Effector memory CD8-positive, alpha-beta T cell (primary cell): ENCODE measurements around the gene CDYL.
A peak's percentile ranks its signal among the peaks of the same experiment; 100 is the strongest.
"Not testable (repeated sequence)": the region's sequence is repeated elsewhere in the genome, so short reads cannot be mapped to it uniquely, and the experiment has no call there.

Experiments used
- ATAC-seq: fragments of 150-1000 bp; cut with Tn5 transposase; replicated peaks from 2 replicates; pipeline ENCODE4 v1.10.0; 2021; ENCODE audit warnings: mild to moderate bottlenecking, moderate library complexity
- DNase-seq, 3 experiments: peaks; one replicate each; pipeline ENCODE4 v3.0.0; 2021
- H3K27ac Mint-ChIP-seq, 2 donors: one replicate each; pipeline ENCODE4 v1.8.0; 2022; ENCODE audit warnings: mild to moderate bottlenecking in 2 of 2, mixed read lengths in 2 of 2, moderate library complexity in 2 of 2
- H3K27me3 Mint-ChIP-seq, 2 donors: one replicate each; pipeline ENCODE4 v1.8.0; 2022; ENCODE audit warnings: mixed read lengths in 2 of 2
- H3K36me3 Mint-ChIP-seq: one replicate; pipeline ENCODE4 v1.8.0; 2022; ENCODE audit warnings: mild to moderate bottlenecking, moderate library complexity, mixed read lengths; ENCODE audit not compliant: insufficient read depth
- H3K4me1 Mint-ChIP-seq, 2 donors: one replicate each; pipeline ENCODE4 v1.8.0; 2022; ENCODE audit warnings: low read depth in 2 of 2, mixed read lengths in 2 of 2
- H3K4me3 Mint-ChIP-seq, 2 donors: one replicate each; pipeline ENCODE4 v1.8.0; 2022; ENCODE audit warnings: mild to moderate bottlenecking in 2 of 2, mixed read lengths in 2 of 2, moderate library complexity in 2 of 2
- H3K9me3 Mint-ChIP-seq, 2 donors: one replicate each; pipeline ENCODE4 v1.8.0; 2022; ENCODE audit warnings: mixed read lengths in 2 of 2

The CDYL gene

GRCh38 chr6:4848382-4849068 lies 72.3 kb downstream of the CDYL start:
- Mint-ChIP-seq H3K27me3 (no peaks in the 10 kb centered on the region), H3K4me1 (peaks cover 42 to 63% of the 10 kb centered on the region in 2 donors), H3K9me3 (peaks cover 0 to 6% of the 10 kb centered on the region in 2 donors), H3K4me3 (no peak overlapping the region), H3K36me3 (no peaks in the 10 kb centered on the region), H3K27ac (peak overlapping the region in 1 of 2 donors; percentile 22)
- DNase-seq (no peak), ATAC-seq (no peak)

GRCh38 chr6:4849226-4850022 lies 73.2 kb downstream of the CDYL start:
- DNase-seq = no peak

GRCh38 chr6:4851035-4851434 lies 74.8 kb downstream of the CDYL start:
- Mint-ChIP-seq H3K27me3 (no peaks in the 10 kb centered on the region), H3K4me3 (no peak overlapping the region), H3K4me1 (peaks cover 49 to 65% of the 10 kb centered on the region in 2 donors), H3K9me3 (no peaks in the 10 kb centered on the region), H3K36me3 (peaks cover 2% of the 10 kb centered on the region), H3K27ac (no peak overlapping the region)
- DNase-seq = no peak
- no peak for ATAC-seq

More at GRCh38 chr6:4849226-4850022, 73.2 kb downstream of the CDYL start:
- Mint-ChIP-seq H3K4me3 (no peak overlapping the region), H3K27me3 (no peaks in the 10 kb centered on the region), H3K4me1 (peaks cover 45 to 63% of the 10 kb centered on the region in 2 donors), H3K9me3 (no peaks in the 10 kb centered on the region), H3K27ac (peak overlapping the region; percentile 22 to 53), H3K36me3 (no peaks in the 10 kb centered on the region)
- ATAC-seq = no peak

GRCh38 chr6:4852186-4852585 lies 76.0 kb downstream of the CDYL start:
- not testable (repeated sequence) for H3K36me3 Mint-ChIP-seq, H3K27me3 Mint-ChIP-seq, H3K4me3 Mint-ChIP-seq, H3K9me3 Mint-ChIP-seq, ATAC-seq, DNase-seq
- Mint-ChIP-seq H3K4me1 (peaks cover 51 to 70% of the 10 kb centered on the region in 2 donors), H3K27ac (peak overlapping the region; percentile 33 to 55)

GRCh38 chr6:4852938-4853337 lies 76.7 kb downstream of the CDYL start:
- ATAC-seq = no peak
- DNase-seq = no peak
- Mint-ChIP-seq H3K9me3 (no peaks in the 10 kb centered on the region), H3K4me3 (no peak overlapping the region), H3K36me3 (peaks cover 3% of the 10 kb centered on the region), H3K4me1 (peaks cover 46 to 73% of the 10 kb centered on the region in 2 donors), H3K27me3 (no peaks in the 10 kb centered on the region), H3K27ac (peak overlapping the region in 1 of 2 donors; percentile 55)

GRCh38 chr6:4853349-4853748 lies 77.1 kb downstream of the CDYL start:
- Mint-ChIP-seq H3K4me3 (no peak overlapping the region), H3K27ac (no peak overlapping the region), H3K36me3 (peaks cover 3% of the 10 kb centered on the region), H3K9me3 (no peaks in the 10 kb centered on the region), H3K4me1 (peaks cover 45 to 74% of the 10 kb centered on the region in 2 donors), H3K27me3 (no peaks in the 10 kb centered on the region)
- no peak for DNase-seq
- no peak for ATAC-seq

GRCh38 chr6:4853782-4854511 lies 77.7 kb downstream of the CDYL start:
- no peaks in the 10 kb centered on the region for H3K9me3 Mint-ChIP-seq
- H3K4me1 Mint-ChIP-seq = peaks cover 48 to 74% of the 10 kb centered on the region in 2 donors
- H3K27me3 Mint-ChIP-seq = no peaks in the 10 kb centered on the region
- no peak for ATAC-seq
- H3K4me3 Mint-ChIP-seq = peak overlapping the region in 1 of 2 donors; percentile 23
- no peak for DNase-seq
- peak overlapping the region in 1 of 2 donors; percentile 10 for H3K27ac Mint-ChIP-seq
- H3K36me3 Mint-ChIP-seq = peaks cover 3% of the 10 kb centered on the region

GRCh38 chr6:4856785-4857184 lies 80.6 kb downstream of the CDYL start:
- Mint-ChIP-seq H3K9me3 (no peaks in the 10 kb centered on the region), H3K4me1 (peaks cover 48 to 75% of the 10 kb centered on the region in 2 donors), H3K27me3 (no peaks in the 10 kb centered on the region), H3K36me3 (peaks cover 3% of the 10 kb centered on the region), H3K27ac (peak overlapping the region in 1 of 2 donors; percentile 9), H3K4me3 (no peak overlapping the region)
- DNase-seq (no peak), ATAC-seq (no peak)

GRCh38 chr6:4858194-4859015 lies 82.2 kb downstream of the CDYL start:
- DNase-seq (no peak), ATAC-seq (no peak)
- no peaks in the 10 kb centered on the region for H3K9me3 Mint-ChIP-seq
- H3K4me1 Mint-ChIP-seq = peaks cover 40 to 66% of the 10 kb centered on the region in 2 donors
- no peaks in the 10 kb centered on the region for H3K27me3 Mint-ChIP-seq
- no peak overlapping the region for H3K4me3 Mint-ChIP-seq
- H3K36me3 Mint-ChIP-seq = peaks cover 3% of the 10 kb centered on the region
- no peak overlapping the region for H3K27ac Mint-ChIP-seq

GRCh38 chr6:4860387-4860786 lies 84.2 kb downstream of the CDYL start:
- Mint-ChIP-seq H3K36me3 (peaks cover 3% of the 10 kb centered on the region), H3K27ac (no peak overlapping the region), H3K4me3 (no peak overlapping the region)

GRCh38 chr6:4861564-4861963 lies 85.4 kb downstream of the CDYL start:
- Mint-ChIP-seq H3K4me3 (no peak overlapping the region), H3K27me3 (no peaks in the 10 kb centered on the region), H3K4me1 (peaks cover 18 to 46% of the 10 kb centered on the region in 2 donors), H3K27ac (no peak overlapping the region), H3K9me3 (peaks cover 0 to 8% of the 10 kb centered on the region in 2 donors), H3K36me3 (no peaks in the 10 kb centered on the region)
- DNase-seq (no peak), ATAC-seq (no peak)

More at GRCh38 chr6:4860387-4860786, 84.2 kb downstream of the CDYL start:
- ATAC-seq (no peak), DNase-seq (no peak)
- H3K27me3 Mint-ChIP-seq = no peaks in the 10 kb centered on the region
- H3K9me3 Mint-ChIP-seq = peaks cover 0 to 8% of the 10 kb centered on the region in 2 donors
- H3K4me1 Mint-ChIP-seq = peaks cover 27 to 56% of the 10 kb centered on the region in 2 donors

GRCh38 chr6:4864519-4864918 lies 88.3 kb downstream of the CDYL start:
- Mint-ChIP-seq H3K4me1 (peaks cover 8 to 33% of the 10 kb centered on the region in 2 donors), H3K36me3 (no peaks in the 10 kb centered on the region), H3K27ac (no peak overlapping the region), H3K4me3 (no peak overlapping the region), H3K27me3 (no peaks in the 10 kb centered on the region), H3K9me3 (peaks cover 1 to 8% of the 10 kb centered on the region in 2 donors)
- DNase-seq (no peak), ATAC-seq (no peak)

- not testable (repeated sequence) for H3K36me3 Mint-ChIP-seq, ATAC-seq, H3K27me3 Mint-ChIP-seq, H3K27ac Mint-ChIP-seq, H3K4me3 Mint-ChIP-seq, DNase-seq, H3K9me3 Mint-ChIP-seq
- H3K4me1 Mint-ChIP-seq = peaks cover 7 to 33% of the 10 kb centered on the region in 2 donors
Measured at GRCh38 chr6:4865006-4865405, 88.8 kb downstream of the CDYL start.
